A673 (cell line): Measurements from ENCODE around the gene SRSF4.

Source experiments
- CTCF ChIP-seq: fragments of 300-800, 200-600 bp; sonication (generic); conservative IDR thresholded peaks from 2 replicates; pipeline ENCODE4 v1.5.1; 2017; ENCODE audit warnings: low read depth, mild to moderate bottlenecking, antibody characterized with exemption, low read length, moderate library complexity, mixed read lengths
- EZH2 ChIP-seq: fragments of 200-600 bp; sonication (generic); IDR thresholded peaks from 2 replicates; pipeline ENCODE4 v1.6.1; 2017; ENCODE audit warnings: borderline replicate concordance, low read depth, mild to moderate bottlenecking, mixed read lengths, antibody characterized with exemption, low read length; ENCODE audit not compliant: poor library complexity, severe bottlenecking

DNA sequence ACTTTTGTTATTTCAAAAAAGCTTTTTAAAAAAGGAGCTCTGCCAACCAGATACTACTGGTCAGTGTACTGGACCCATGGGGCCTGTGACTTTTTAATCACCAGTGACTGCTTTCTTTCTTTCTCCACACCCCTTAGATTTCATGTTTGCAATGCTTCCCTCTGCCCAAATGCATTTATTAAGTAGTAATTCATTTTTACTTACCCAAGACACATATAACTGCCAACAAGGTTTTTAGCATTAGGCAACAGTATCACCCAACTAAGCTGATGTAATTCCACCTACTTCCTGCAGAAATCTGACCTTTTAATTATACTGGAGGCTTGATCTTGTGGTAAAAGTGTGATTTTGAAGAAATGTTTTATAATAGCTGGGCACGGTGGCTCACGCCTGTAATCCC, 36.5 kb upstream of the SRSF4 start:
- no peak for TF ChIP-seq CTCF
- TF ChIP-seq EZH2 = no peak
